GM19468 (cell line): ENCODE results near the gene NUDT8.
"Not testable (repeated sequence)": the region's sequence is repeated elsewhere in the genome, so short reads cannot be mapped to it uniquely, and the experiment has no call there.

ENCODE experiments used
- ATAC-seq: cut with Tn5 transposase; IDR thresholded peaks from one replicate; pipeline ENCODE4 v1.9.1; 2021; ENCODE audit warnings: mild to moderate bottlenecking, moderate library complexity, moderate number of reproducible peaks; ENCODE audit not compliant: unreplicated experiment; ENCODE audit errors: extremely low read depth

The NUDT8 gene

GRCh38 chr11:67614730-67615714 is 14.7 kb downstream of the NUDT8 start:
- no peak for ATAC-seq

- peak; percentile 42 for ATAC-seq
These were observed 15.6 kb downstream of the NUDT8 start for GRCh38 chr11:67613960-67614715.

- ATAC-seq: no peak
These were observed 16.3 kb downstream of the NUDT8 start for GRCh38 chr11:67613313-67613959.

- no peak for ATAC-seq
These were observed 17.0 kb downstream of the NUDT8 start for GRCh38 chr11:67612751-67613150.

GRCh38 chr11:67611704-67612587 is 17.8 kb downstream of the NUDT8 start:
- no peak for ATAC-seq

GRCh38 chr11:67611165-67611564 is 18.6 kb downstream of the NUDT8 start:
- ATAC-seq: no peak

GRCh38 chr11:67610302-67610868 is 19.4 kb downstream of the NUDT8 start:
- ATAC-seq: no peak

- no peak for ATAC-seq
These were observed 20.4 kb downstream of the NUDT8 start for GRCh38 chr11:67609316-67609715.

GRCh38 chr11:67608486-67608885 is 21.3 kb downstream of the NUDT8 start:
- ATAC-seq: no peak

GRCh38 chr11:67607507-67607906 is 22.2 kb downstream of the NUDT8 start:
- no peak for ATAC-seq

GRCh38 chr11:67606492-67607295 is 23.0 kb downstream of the NUDT8 start, which contains the start of gene NDUFV1:
Gene NDUFV1 (plus strand): TSS chr11:67606936. CDS start chr11:67607005, 69 bp downstream.
- ATAC-seq: peak; percentile 94

GRCh38 chr11:67606093-67606491 is 23.6 kb downstream of the NUDT8 start:
- no peak for ATAC-seq

GRCh38 chr11:67605231-67606011 is 24.3 kb downstream of the NUDT8 start:
- no peak for ATAC-seq

GRCh38 chr11:67604815-67605214 is 24.9 kb downstream of the NUDT8 start:
- no peak for ATAC-seq

GRCh38 chr11:67604119-67604518 is 25.6 kb downstream of the NUDT8 start:
- not testable (repeated sequence) for ATAC-seq

- no peak for ATAC-seq
These were observed 28.6 kb downstream of the NUDT8 start for GRCh38 chr11:67601098-67601497.

GRCh38 chr11:67600324-67601029 is 29.3 kb downstream of the NUDT8 start:
- no peak for ATAC-seq
